H1 (cell line): Measurements from ENCODE around the gene MPND. TPM values are rescaled to one million over a fixed set of nuclear protein-coding genes. Genes with fewer than 3 reads are reported as not detected.

Experiments used
- ASH2L ChIP-seq: fragments of 200-600, 300-600 bp; sonication (generic); IDR thresholded peaks from one replicate; pipeline ENCODE4 v1.7.1; 2017; ENCODE audit warnings: low read length
- BACH1 ChIP-seq: IDR thresholded peaks from 2 replicates; pipeline ENCODE4 v1.6.1; 2012; ENCODE audit warnings: low read length, improper control_type of control experiment
- CREB1 ChIP-seq: IDR thresholded peaks from 2 replicates; pipeline ENCODE4 v1.6.1; 2012; ENCODE audit warnings: inconsistent platforms
- HDAC6 ChIP-seq: IDR thresholded peaks from one replicate; pipeline ENCODE4 v1.7.1; 2012; ENCODE audit warnings: low read depth, mild to moderate bottlenecking, inconsistent platforms, low read length, moderate library complexity
- KDM1A ChIP-seq: fragments of 200-600, 300-600 bp; sonication (generic); IDR thresholded peaks from 2 replicates; pipeline ENCODE4 v1.7.1; 2016; ENCODE audit warnings: mild to moderate bottlenecking, low read length, borderline replicate concordance
- PHF8 ChIP-seq: fragments of 200-600 bp; sonication (generic); conservative IDR thresholded peaks from 2 replicates; pipeline ENCODE4 v1.7.1; 2012; ENCODE audit warnings: low read depth, mild to moderate bottlenecking, inconsistent platforms, low read length, moderate library complexity
- RBBP5 ChIP-seq: IDR thresholded peaks from 2 replicates; pipeline ENCODE4 v1.7.1; 2012; ENCODE audit warnings: low read depth, mild to moderate bottlenecking, inconsistent platforms, low read length, moderate library complexity, borderline replicate concordance
- TAF1 ChIP-seq: IDR thresholded peaks from 2 replicates; pipeline ENCODE4 v1.6.1; 2011; ENCODE audit warnings: mild to moderate bottlenecking, low read depth, low read length
- TBP ChIP-seq: IDR thresholded peaks from 2 replicates; pipeline ENCODE4 v1.6.1; 2011; ENCODE audit warnings: low read depth, low read length, improper control_type of control experiment
- polyA plus RNA-seq, 7 experiments: library from polyadenylated mRNA; depleted of rRNA in 3 of 7; stranded (reverse) in 5 of 7; unstranded in 2 of 7; fragments of >200 nt in 5 of 7; fragments of 200-250 nt in 2 of 7; gene quantifications; 1 replicate in 5 of 7; 2 replicates in 1 of 7; 4 replicates in 1 of 7; pipeline versions ENCODE4 v1.2.1 to v1.2.3, GENCODE V29; 2011 to 2013; ENCODE audit warnings: missing spikeins in 2 of 7, mixed read lengths in 2 of 7
- total RNA-seq: library from RNA; stranded (reverse); fragmentation: NEBNext Ultra II Directional; extraction: Animal tissue kit (Norgen Biotek cat#: 25700); gene quantifications from 2 replicates; pipeline ENCODE4 v1.2.1, GENCODE V29; 2021
- TF ChIP-seq, protein P1 (sequence below), 3 experiments: IDR thresholded peaks; 1 replicate in 2 of 3; 2 replicates in 1 of 3; pipeline versions ENCODE4 v1.5.1 to v1.6.1; 2011; ENCODE audit warnings: low read length in 3 of 3, mild to moderate bottlenecking in 3 of 3, inconsistent platforms in 2 of 3, low read depth in 1 of 3, moderate library complexity in 1 of 3; ENCODE audit not compliant: insufficient read depth in 1 of 3; ENCODE audit errors: control extremely low read depth in 1 of 3
- TF ChIP-seq, protein P2 (sequence below): IDR thresholded peaks from 2 replicates; pipeline ENCODE4 v1.6.1; 2011; ENCODE audit warnings: low read depth, mild to moderate bottlenecking, low read length; ENCODE audit not compliant: insufficient read depth

Gene MPND
- total and polyA plus RNA-seq, 2 of the 8 experiments (the other 6 are each of a cell fraction or from before 2014, with no cell fraction given), result 22.9 to 27.7 TPM

DNA sequence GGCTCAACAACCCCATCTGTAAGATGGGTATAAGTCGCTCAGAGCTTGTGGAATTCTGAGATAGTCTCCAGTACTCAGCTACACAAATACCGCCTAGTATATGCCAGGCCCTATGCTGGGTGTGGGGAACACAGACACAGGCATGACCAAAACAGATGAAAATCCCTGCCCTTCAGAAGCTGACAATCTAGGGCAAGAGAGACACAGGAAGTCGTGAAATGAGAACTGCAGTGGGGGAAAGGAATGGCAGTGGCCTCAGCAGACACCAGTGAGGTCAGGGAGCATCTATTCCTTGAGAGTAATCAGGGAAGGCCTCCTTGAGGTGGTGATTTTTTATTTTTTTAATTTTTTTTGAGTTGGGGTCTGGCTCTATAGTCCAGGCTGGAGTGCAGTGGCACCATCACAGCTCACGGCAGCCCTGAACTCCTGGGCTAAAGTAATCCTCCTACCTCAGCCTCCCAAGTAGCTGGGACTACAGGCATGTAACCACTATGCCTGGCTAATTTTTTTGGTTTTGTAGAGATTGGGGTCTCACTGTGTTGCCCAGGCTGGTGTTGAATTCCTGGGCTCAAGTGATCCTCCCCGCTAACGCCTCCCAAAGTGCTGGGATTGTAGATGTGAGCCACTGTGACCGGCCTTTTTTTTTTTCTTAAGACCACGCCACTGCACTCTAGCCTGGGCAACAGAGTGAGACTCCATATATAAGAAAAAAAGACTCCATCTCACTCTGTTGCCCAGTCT is 44.4 kb upstream of the MPND start (continued):
- TF ChIP-seq, protein P1, sequence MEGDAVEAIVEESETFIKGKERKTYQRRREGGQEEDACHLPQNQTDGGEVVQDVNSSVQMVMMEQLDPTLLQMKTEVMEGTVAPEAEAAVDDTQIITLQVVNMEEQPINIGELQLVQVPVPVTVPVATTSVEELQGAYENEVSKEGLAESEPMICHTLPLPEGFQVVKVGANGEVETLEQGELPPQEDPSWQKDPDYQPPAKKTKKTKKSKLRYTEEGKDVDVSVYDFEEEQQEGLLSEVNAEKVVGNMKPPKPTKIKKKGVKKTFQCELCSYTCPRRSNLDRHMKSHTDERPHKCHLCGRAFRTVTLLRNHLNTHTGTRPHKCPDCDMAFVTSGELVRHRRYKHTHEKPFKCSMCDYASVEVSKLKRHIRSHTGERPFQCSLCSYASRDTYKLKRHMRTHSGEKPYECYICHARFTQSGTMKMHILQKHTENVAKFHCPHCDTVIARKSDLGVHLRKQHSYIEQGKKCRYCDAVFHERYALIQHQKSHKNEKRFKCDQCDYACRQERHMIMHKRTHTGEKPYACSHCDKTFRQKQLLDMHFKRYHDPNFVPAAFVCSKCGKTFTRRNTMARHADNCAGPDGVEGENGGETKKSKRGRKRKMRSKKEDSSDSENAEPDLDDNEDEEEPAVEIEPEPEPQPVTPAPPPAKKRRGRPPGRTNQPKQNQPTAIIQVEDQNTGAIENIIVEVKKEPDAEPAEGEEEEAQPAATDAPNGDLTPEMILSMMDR (IDR thresholded peaks at IDR 0.05; ENCODE audit: control extremely low read depth in 1 of 3, insufficient read depth in 1 of 3, low read depth in 1 of 3, low read length in 3 of 3), result no peak
- TF ChIP-seq CREB1 (no peak), RBBP5 (no peak), KDM1A (no peak), HDAC6 (no peak), TAF1 (no peak), BACH1 (no peak), TBP (no peak), ASH2L (no peak), PHF8 (no peak)
- TF ChIP-seq, protein P2, sequence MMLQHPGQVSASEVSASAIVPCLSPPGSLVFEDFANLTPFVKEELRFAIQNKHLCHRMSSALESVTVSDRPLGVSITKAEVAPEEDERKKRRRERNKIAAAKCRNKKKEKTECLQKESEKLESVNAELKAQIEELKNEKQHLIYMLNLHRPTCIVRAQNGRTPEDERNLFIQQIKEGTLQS, result no peak
